Spleen (tissue), 7 donors: ENCODE results near the gene EFCC1.

Experiments used
- POLR2AphosphoS5 ChIP-seq, 3 donors: sonication (generic); formaldehyde crosslinking; IDR thresholded peaks; one replicate each; pipeline ENCODE4 v1.5.1; 2017; ENCODE audit warnings: antibody characterized with exemption in 3 of 3
- TF ChIP-seq, protein P1 (sequence below), 11 experiments: fragments of 200-600 bp in 7 of 11; fragments of 450-650 bp in 4 of 11; sonication (generic) in 4 of 11; IDR thresholded peaks in 8 of 11; conservative IDR thresholded peaks in 3 of 11; 1 replicate in 7 of 11; 2 replicates in 4 of 11; pipeline versions ENCODE4 v1.4.0 to v1.8.0; 2016 to 2021; ENCODE audit warnings: antibody characterized with exemption in 11 of 11, inconsistent platforms in 4 of 11, mild to moderate bottlenecking in 1 of 11
- donor health status: DM: no; HTN: no; CAD: no; lungs with moderate emphysema.
- donor health status: DM: no; HTN: no; CAD: no.
- donor health status: DM: no; HTN: no; CAD: no.

- TF ChIP-seq, protein P1, sequence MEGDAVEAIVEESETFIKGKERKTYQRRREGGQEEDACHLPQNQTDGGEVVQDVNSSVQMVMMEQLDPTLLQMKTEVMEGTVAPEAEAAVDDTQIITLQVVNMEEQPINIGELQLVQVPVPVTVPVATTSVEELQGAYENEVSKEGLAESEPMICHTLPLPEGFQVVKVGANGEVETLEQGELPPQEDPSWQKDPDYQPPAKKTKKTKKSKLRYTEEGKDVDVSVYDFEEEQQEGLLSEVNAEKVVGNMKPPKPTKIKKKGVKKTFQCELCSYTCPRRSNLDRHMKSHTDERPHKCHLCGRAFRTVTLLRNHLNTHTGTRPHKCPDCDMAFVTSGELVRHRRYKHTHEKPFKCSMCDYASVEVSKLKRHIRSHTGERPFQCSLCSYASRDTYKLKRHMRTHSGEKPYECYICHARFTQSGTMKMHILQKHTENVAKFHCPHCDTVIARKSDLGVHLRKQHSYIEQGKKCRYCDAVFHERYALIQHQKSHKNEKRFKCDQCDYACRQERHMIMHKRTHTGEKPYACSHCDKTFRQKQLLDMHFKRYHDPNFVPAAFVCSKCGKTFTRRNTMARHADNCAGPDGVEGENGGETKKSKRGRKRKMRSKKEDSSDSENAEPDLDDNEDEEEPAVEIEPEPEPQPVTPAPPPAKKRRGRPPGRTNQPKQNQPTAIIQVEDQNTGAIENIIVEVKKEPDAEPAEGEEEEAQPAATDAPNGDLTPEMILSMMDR (IDR thresholded peaks at IDR 0.05 in 8 of 11, conservative IDR thresholded peaks at IDR 0.05 in 3 of 11), result no peak
- no peak for TF ChIP-seq POLR2AphosphoS5 (IDR thresholded peaks at IDR 0.05)
Measured at GRCh38 chr3:129025108-129025507, 24.0 kb downstream of the EFCC1 start.
